Upper lobe of left lung (tissue), 4 donors: ENCODE measurements around the gene KNDC1.

Source experiments
- POLR2A ChIP-seq, 4 donors: fragments of 450-650 bp; IDR thresholded peaks; one replicate each; pipeline ENCODE4 v1.5.1; 2016 to 2017; ENCODE audit warnings: antibody characterized with exemption in 4 of 4, mild to moderate bottlenecking in 2 of 4
- TF ChIP-seq, protein P1 (sequence below), 6 experiments: fragments of 450-650 bp in 4 of 6; fragments of 200-600 bp in 2 of 6; sonication (generic) in 2 of 6; IDR thresholded peaks; one replicate each; pipeline ENCODE4 v1.5.1; 2016 to 2019; ENCODE audit warnings: antibody characterized with exemption in 6 of 6

DNA sequence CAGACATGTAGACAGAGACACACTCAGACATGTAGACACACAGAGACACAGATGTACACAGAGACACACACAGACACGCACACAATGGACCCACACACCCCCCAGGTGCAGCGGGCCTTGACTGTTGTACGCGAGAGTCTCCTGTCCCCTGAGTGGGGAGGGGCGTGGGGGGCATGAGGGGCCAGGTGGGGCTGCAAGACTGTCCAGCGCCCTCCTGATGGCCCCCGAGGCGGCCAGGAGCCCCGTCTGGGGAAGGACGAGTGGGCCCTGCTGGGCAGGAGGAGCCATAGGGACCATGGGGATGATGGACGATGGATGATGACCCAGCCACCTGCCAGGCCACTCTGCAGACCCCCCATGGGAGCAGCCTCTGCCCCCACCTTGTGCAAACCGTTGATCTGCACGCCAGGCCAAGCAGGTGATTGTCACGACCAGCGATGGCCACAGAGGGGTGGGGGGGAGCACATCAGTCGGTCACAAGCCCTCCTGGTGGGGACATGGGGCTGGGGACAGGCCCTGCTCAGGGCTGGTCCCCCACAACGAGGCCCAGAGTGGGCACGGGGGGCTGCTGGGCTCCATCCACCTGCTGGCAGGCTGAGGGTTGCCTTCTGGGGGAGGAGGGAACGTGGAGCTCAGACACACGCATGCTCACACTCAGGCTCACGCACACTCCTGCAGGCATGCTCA, 89.2 kb downstream of the KNDC1 start:
- no peak for TF ChIP-seq POLR2A (IDR thresholded peaks at IDR 0.05)
- TF ChIP-seq, protein P1, sequence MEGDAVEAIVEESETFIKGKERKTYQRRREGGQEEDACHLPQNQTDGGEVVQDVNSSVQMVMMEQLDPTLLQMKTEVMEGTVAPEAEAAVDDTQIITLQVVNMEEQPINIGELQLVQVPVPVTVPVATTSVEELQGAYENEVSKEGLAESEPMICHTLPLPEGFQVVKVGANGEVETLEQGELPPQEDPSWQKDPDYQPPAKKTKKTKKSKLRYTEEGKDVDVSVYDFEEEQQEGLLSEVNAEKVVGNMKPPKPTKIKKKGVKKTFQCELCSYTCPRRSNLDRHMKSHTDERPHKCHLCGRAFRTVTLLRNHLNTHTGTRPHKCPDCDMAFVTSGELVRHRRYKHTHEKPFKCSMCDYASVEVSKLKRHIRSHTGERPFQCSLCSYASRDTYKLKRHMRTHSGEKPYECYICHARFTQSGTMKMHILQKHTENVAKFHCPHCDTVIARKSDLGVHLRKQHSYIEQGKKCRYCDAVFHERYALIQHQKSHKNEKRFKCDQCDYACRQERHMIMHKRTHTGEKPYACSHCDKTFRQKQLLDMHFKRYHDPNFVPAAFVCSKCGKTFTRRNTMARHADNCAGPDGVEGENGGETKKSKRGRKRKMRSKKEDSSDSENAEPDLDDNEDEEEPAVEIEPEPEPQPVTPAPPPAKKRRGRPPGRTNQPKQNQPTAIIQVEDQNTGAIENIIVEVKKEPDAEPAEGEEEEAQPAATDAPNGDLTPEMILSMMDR (IDR thresholded peaks at IDR 0.05), result no peak
